Measurements from ENCODE around the gene HOXD10. TPM values are rescaled to one million over a fixed set of nuclear protein-coding genes. Genes with fewer than 3 reads are reported as not detected.
A peak's percentile ranks its signal among the peaks of the same experiment; 100 is the strongest.

HOXD10 gene
- total RNA-seq, 1 donor from 2014 or later, result not detected

- H3K4me3 Mint-ChIP-seq (ENCODE audit: unreplicated experiment), result no peak overlapping the region
- H3K36me3 Mint-ChIP-seq (ENCODE audit: low read depth), result peaks cover 3% of the 10 kb centered on the region
- no peaks in the 10 kb centered on the region for H3K9me3 Mint-ChIP-seq (ENCODE audit: low read depth)
- TF ChIP-seq, protein P1, sequence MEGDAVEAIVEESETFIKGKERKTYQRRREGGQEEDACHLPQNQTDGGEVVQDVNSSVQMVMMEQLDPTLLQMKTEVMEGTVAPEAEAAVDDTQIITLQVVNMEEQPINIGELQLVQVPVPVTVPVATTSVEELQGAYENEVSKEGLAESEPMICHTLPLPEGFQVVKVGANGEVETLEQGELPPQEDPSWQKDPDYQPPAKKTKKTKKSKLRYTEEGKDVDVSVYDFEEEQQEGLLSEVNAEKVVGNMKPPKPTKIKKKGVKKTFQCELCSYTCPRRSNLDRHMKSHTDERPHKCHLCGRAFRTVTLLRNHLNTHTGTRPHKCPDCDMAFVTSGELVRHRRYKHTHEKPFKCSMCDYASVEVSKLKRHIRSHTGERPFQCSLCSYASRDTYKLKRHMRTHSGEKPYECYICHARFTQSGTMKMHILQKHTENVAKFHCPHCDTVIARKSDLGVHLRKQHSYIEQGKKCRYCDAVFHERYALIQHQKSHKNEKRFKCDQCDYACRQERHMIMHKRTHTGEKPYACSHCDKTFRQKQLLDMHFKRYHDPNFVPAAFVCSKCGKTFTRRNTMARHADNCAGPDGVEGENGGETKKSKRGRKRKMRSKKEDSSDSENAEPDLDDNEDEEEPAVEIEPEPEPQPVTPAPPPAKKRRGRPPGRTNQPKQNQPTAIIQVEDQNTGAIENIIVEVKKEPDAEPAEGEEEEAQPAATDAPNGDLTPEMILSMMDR (IDR thresholded peaks at IDR 0.05), result no peak
- no peak for DNase-seq (ENCODE audit: low spot score)
- H3K4me1 Mint-ChIP-seq (ENCODE audit: low read depth), result peaks cover 29% of the 10 kb centered on the region
- H3K27ac Mint-ChIP-seq (ENCODE audit: unreplicated experiment), result no peak overlapping the region
- peaks cover 88% of the 10 kb centered on the region for H3K27me3 Mint-ChIP-seq (ENCODE audit: low read depth)
Observed at GRCh38 chr2:176093898-176094249, 22.7 kb upstream of the HOXD10 start.

DNA sequence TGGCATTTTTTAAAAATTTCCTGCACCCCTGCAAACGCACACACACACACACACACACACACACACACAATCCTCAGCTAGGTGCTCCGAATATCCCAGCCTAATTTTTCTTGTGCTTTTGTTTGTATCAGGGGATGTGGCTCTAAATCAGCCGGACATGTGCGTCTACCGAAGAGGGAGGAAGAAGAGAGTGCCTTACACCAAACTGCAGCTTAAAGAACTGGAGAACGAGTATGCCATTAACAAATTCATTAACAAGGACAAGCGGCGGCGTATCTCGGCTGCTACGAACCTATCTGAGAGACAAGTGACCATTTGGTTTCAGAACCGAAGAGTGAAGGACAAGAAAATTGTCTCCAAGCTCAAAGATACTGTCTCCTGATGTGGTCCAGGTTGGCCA, 22.2 kb upstream of the HOXD10 start:
- Mint-ChIP-seq H3K4me3 (ENCODE audit: unreplicated experiment) (no peak overlapping the region), H3K27ac (ENCODE audit: unreplicated experiment) (no peak overlapping the region), H3K27me3 (ENCODE audit: low read depth) (peaks cover 88% of the 10 kb centered on the region), H3K9me3 (ENCODE audit: low read depth) (no peaks in the 10 kb centered on the region), H3K36me3 (ENCODE audit: low read depth) (peaks cover 3% of the 10 kb centered on the region), H3K4me1 (ENCODE audit: low read depth) (peaks cover 29% of the 10 kb centered on the region)
- TF ChIP-seq, protein P1 (IDR thresholded peaks at IDR 0.05), result no peak
- DNase-seq (ENCODE audit: low spot score), result no peak

DNA sequence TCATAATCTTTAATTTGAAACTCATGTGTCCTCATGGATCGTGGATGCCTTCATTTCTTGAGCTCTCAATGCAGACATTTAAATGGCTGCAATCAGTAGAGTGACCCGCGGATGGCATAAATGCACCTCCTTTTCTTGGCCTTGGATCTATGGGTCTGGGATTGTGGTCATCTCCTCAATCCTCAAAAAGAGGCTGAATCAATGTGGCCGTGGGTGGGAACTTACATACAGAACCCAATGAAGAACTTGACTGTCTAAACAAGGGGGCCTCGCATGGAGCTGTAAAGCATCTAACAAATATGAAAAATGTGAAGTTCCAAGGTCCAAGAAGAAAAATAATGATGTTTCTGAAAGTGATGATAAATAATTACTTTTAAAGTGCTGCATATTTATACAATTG, 21.2 kb upstream of the HOXD10 start:
- H3K27me3 Mint-ChIP-seq (ENCODE audit: low read depth), result peaks cover 85% of the 10 kb centered on the region
- H3K9me3 Mint-ChIP-seq (ENCODE audit: low read depth), result no peaks in the 10 kb centered on the region
- peaks cover 29% of the 10 kb centered on the region for H3K4me1 Mint-ChIP-seq (ENCODE audit: low read depth)
- no peak overlapping the region for H3K27ac Mint-ChIP-seq (ENCODE audit: unreplicated experiment)
- no peak for DNase-seq (ENCODE audit: low spot score)
- TF ChIP-seq, protein P1 (IDR thresholded peaks at IDR 0.05), result no peak
- H3K36me3 Mint-ChIP-seq (ENCODE audit: low read depth), result peaks cover 3% of the 10 kb centered on the region
- H3K4me3 Mint-ChIP-seq (ENCODE audit: unreplicated experiment), result no peak overlapping the region

GRCh38 chr2:176096243-176096985, 20.2 kb upstream of the HOXD10 start:
- Mint-ChIP-seq H3K9me3 (ENCODE audit: low read depth) (no peaks in the 10 kb centered on the region), H3K4me3 (ENCODE audit: unreplicated experiment) (peak overlapping the region; percentile 68), H3K27me3 (ENCODE audit: low read depth) (peaks cover 85% of the 10 kb centered on the region), H3K36me3 (ENCODE audit: low read depth) (peaks cover 3% of the 10 kb centered on the region), H3K27ac (ENCODE audit: unreplicated experiment) (no peak overlapping the region), H3K4me1 (ENCODE audit: low read depth) (peaks cover 29% of the 10 kb centered on the region)
- DNase-seq (ENCODE audit: low spot score), result no peak
- TF ChIP-seq, protein P1 (IDR thresholded peaks at IDR 0.05), result no peak

GRCh38 chr2:176096986-176097819, 19.4 kb upstream of the HOXD10 start:
- H3K27me3 Mint-ChIP-seq (ENCODE audit: low read depth), result peaks cover 85% of the 10 kb centered on the region
- TF ChIP-seq, protein P1 (IDR thresholded peaks at IDR 0.05), result peak; percentile 94
- peaks cover 22% of the 10 kb centered on the region for H3K4me1 Mint-ChIP-seq (ENCODE audit: low read depth)
- DNase-seq (ENCODE audit: low spot score), result peak; percentile 83
- H3K4me3 Mint-ChIP-seq (ENCODE audit: unreplicated experiment), result peak overlapping the region; percentile 68
- peaks cover 3% of the 10 kb centered on the region for H3K36me3 Mint-ChIP-seq (ENCODE audit: low read depth)
- no peak overlapping the region for H3K27ac Mint-ChIP-seq (ENCODE audit: unreplicated experiment)
- no peaks in the 10 kb centered on the region for H3K9me3 Mint-ChIP-seq (ENCODE audit: low read depth)

All from chondrocyte (in vitro differentiated cells).